Stomach (tissue), 4 donors: Measurements from ENCODE around the gene MAPT.

Experiments used
- CTCF ChIP-seq, 7 experiments: fragments of 450-650 bp in 4 of 7; fragments of 200-600 bp in 3 of 7; sonication (generic) in 3 of 7; IDR thresholded peaks; one replicate each; pipeline ENCODE4 v1.5.1; 2016 to 2019; ENCODE audit warnings: antibody characterized with exemption in 7 of 7, control low read depth in 2 of 7, mild to moderate bottlenecking in 1 of 7
- EP300 ChIP-seq: sonication (generic); formaldehyde crosslinking; IDR thresholded peaks from one replicate; pipeline ENCODE4 v1.6.1; 2017; ENCODE audit warnings: antibody characterized with exemption
- POLR2A ChIP-seq, 4 donors: fragments of 450-650 bp; IDR thresholded peaks; one replicate each; pipeline ENCODE4 v1.6.1; 2016; ENCODE audit warnings: antibody characterized with exemption in 4 of 4, control low read depth in 2 of 4, mild to moderate bottlenecking in 1 of 4, moderate library complexity in 1 of 4
- POLR2AphosphoS5 ChIP-seq, 3 donors: sonication (generic); formaldehyde crosslinking; IDR thresholded peaks; one replicate each; pipeline ENCODE4 v1.6.1; 2016; ENCODE audit warnings: antibody characterized with exemption in 3 of 3

- TF ChIP-seq POLR2A (IDR thresholded peaks at IDR 0.05) (no peak), CTCF (IDR thresholded peaks at IDR 0.05) (no peak), POLR2AphosphoS5 (IDR thresholded peaks at IDR 0.05) (no peak), EP300 (no peak)
These were observed 66.9 kb downstream of the MAPT start for GRCh38 chr17:45961206-45961605.
